GM12873 (cell line): Measurements from ENCODE around the gene PRSS56.

Experiments
- TF ChIP-seq, protein P1 (sequence below): IDR thresholded peaks from 2 replicates; pipeline ENCODE4 v1.5.1; 2012; ENCODE audit warnings: low read depth, mild to moderate bottlenecking, moderate library complexity, low read length, control low read depth; ENCODE audit not compliant: insufficient read depth; ENCODE audit errors: missing control alignments

PRSS56 gene

GRCh38 chr2:232488721-232489300, 31.4 kb upstream of the PRSS56 start:
- TF ChIP-seq, protein P1, sequence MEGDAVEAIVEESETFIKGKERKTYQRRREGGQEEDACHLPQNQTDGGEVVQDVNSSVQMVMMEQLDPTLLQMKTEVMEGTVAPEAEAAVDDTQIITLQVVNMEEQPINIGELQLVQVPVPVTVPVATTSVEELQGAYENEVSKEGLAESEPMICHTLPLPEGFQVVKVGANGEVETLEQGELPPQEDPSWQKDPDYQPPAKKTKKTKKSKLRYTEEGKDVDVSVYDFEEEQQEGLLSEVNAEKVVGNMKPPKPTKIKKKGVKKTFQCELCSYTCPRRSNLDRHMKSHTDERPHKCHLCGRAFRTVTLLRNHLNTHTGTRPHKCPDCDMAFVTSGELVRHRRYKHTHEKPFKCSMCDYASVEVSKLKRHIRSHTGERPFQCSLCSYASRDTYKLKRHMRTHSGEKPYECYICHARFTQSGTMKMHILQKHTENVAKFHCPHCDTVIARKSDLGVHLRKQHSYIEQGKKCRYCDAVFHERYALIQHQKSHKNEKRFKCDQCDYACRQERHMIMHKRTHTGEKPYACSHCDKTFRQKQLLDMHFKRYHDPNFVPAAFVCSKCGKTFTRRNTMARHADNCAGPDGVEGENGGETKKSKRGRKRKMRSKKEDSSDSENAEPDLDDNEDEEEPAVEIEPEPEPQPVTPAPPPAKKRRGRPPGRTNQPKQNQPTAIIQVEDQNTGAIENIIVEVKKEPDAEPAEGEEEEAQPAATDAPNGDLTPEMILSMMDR, result no peak

DNA sequence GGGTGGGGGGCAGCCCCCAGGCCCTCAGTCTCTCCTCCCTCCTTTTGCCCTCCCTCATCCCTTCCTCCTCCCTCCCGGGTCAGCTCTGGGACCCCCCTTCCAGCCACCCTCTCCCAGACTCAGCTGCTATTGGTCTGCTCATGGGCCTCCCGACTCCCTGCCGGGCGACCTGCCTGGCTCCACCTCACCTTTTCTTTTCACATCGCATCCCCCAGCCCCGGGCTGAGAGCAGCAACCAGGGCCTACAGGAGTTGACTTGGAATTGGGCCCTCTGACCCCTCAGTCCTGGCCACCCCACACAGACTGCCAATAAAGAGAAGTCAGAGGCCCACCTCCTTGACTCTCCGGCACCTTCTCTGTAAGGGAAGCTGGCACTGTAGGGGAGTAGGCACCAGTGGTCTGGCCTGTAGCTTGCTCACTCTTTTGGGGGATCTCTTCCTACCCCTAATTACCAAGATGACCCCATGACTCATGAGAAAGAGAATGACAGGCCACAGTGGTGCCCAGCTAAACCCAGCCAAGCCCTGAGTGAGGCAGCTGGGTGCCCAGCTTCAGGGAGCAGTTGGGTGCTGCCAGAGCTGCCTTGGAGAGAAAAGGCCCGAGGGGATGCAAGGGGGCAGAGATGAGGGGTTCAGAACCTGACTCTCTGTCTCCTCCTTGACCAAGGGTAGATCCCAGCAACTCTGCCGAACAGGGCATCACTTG, 30.5 kb upstream of the PRSS56 start:
- TF ChIP-seq, protein P1, result no peak

GRCh38 chr2:232490221-232491138, 29.7 kb upstream of the PRSS56 start:
- TF ChIP-seq, protein P1, result no peak

DNA sequence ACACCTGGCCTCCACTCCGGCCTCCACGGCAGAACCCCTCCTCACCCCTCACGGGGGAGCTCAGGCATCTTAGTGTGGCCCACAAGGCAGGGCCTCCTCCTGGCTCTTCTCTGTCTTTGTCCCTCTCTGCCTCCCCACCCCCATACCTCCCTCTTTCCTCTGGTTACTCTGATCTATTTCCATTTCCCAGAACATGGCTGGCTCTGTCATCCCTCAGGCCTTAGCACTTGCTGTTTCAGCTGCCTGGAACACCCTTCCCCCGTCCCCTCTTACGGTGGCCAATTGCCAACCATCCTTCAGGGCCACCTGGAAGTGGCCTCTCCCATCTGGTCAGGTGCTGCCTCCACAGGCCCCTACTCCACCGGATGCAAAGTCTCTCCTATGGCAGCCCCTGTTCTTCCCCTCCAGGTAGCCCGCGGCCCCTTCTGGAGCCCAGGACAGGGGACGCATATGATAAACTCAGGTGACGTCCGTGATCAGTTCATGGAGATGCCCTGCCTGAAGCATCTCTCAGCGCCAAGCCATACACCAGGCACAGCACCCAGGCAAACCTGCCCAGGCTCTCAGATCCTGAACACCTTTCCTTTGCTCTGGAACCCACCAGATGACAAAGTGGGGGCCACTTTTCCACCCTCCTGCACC, 28.9 kb upstream of the PRSS56 start:
- TF ChIP-seq, protein P1, result no peak

DNA sequence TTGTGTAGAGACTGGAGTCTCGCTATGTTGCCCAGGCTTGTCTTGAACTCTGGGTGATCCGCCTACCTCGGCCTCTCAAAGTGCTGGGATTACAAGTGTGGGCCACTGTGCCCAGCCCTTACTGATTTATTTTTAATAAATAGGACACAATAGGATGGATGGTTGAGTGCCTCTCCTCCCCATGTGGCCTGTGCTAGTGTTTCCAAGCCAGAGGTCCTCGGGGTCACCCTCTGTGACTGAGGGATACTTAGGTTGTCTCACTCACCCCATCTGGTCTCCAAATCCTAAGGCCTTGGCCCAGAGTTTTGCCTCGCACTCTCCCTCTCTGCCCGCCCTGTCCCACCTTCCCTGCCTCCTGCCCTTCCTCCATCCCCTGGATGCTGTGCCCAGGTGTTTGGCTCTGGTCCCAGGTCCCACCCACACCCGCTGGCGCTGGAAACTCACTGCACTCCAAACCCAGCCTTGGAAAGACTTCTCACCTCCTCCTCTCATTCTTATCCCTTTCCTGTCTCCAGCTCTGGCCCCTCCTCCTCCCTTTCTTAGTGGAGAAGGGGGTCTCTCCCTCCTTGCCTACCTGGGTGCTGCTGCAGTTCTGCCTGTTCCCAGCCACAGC, 27.8 kb upstream of the PRSS56 start:
- TF ChIP-seq, protein P1, result no peak

DNA sequence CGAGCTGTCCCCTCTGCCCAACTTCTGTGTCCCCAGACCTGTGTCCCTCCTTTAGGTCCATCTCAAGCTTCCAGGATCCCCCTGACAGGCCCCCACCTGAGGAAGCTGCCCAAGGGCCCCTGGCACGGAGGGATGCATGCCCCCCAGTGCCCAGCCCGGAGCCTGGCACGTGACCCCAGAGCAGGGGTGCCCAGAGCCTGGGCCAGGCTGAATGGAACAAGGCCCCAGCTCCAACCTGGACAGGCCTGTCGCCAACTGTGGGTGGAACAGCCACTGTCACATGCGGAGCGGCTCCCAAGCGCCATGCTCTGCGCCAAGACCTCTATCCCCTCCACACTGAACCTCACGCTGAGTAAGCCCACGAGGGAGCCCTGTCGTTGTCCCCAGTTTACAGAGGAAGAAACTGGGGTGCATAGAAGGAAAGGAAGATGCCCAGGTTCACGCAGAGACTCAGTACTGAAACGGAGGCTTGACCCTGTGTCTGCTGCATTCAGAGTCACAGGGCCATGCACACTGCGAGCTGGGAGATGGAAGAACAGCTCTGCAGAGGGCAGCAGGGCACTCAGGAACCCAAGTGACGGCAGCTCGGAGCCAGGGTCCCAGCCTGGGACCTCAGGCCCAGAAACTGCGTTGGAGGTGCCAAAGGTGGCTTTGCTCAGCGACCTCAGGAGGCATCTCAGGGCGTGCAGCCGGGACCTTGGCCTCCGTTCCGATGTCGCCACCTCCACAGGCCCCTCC, 27.1 kb upstream of the PRSS56 start:
- TF ChIP-seq, protein P1, result no peak
